HG03103 (cell line): ENCODE results near the gene SMAP1.

Experiments
- ATAC-seq: cut with Tn5 transposase; IDR thresholded peaks from one replicate; pipeline ENCODE4 v1.9.1; 2021; ENCODE audit warnings: low read depth; ENCODE audit not compliant: unreplicated experiment

SMAP1 gene

DNA sequence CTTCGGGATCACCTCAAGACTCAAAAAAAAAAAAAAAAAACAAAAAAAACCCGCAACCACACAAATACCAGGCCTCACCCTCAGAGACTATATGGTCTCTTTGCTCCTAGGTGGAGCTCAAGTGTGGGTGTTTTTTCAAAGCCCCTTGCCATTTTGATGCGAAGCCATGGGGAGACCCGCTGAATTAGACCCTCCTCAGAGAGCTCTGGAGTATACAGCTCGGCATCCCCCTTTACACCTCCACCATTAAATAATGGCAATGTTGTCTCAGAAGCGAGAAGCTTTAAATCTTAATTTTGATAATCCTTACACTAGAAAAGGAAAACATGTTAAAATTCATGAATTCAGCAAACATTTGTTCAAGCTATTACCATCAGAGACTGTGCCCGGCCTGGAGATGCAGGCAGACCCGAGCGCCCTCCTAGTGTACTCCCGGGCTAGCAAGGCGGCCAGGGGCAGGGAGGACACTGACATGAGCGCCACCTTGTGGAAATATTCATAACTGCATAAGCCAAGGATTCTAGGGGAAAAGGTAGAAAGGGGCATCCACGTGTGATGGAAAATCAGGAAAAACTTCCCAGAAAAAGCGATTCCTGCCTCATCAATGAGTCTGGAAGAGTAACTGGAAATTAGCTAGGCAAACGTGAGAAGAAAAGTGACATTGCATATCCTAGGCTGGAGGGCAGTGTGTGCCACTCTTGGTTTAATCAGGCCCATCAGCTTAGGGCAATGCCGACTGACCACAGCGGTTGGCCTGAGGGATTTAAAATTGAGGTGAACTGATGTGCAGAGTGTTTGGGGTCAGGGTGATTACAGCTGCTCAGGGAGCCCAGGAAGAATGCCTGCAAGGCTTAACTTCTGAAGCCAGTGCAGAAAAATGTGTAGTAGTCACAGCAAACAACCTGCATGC, 216.6 kb downstream of the SMAP1 start:
- peak; percentile 65 for ATAC-seq

DNA sequence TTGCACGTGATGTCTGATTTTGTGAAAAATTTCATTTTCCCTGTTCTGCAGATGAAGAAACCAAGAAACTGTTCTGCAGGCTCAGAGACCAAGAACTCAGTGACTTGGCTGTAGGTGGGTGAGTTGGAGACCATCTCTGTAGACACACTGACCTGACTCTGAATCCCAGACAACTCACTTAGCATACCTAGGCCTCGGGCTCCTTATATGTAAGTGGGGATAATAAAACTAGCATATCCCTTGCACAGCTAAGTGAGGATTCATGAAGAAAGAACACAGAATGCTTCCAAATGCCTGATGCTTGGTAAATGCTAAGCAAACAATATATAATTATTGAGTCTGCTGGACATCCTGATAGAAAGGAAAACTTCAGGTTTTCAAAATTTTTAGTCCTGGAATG, 218.4 kb downstream of the SMAP1 start:
- no peak for ATAC-seq

DNA sequence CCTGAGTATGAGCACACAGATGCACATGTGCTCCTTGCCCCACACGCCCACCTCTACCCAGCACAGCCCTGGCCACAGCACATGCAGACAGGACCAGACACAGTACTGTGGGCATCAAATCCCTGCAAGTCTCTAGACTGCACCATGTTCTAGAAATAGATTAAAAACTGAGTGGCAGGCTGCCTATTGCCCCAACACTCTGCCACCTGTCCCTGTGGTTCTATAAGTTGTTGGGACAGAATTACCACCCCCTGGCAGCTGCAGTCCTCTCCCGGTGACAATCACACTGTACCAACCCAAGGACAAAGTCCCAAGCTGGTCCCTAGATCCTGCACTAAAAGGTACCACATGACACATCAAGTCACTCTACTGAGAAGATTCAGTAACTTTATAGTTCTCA, 219.0 kb downstream of the SMAP1 start:
- no peak for ATAC-seq

DNA sequence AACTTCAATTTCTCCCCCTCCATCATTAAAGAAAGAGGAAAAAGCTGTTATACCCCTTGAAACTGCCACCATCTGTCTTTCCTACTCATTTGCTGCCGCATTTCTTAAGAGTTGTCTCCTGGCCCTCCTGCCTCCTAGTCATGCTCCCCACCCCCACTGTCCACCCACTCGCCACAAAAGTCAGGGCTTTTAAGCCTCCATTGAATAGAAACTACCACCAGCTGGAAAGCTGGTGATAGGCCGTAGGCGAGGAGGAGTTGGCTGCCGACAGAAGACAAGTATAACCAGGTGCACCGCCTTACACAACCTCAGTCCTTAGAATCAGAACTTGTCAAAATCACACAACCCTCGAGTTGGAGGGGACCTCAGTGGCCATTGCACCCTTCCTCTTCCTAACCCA, 221.6 kb downstream of the SMAP1 start:
- no peak for ATAC-seq

DNA sequence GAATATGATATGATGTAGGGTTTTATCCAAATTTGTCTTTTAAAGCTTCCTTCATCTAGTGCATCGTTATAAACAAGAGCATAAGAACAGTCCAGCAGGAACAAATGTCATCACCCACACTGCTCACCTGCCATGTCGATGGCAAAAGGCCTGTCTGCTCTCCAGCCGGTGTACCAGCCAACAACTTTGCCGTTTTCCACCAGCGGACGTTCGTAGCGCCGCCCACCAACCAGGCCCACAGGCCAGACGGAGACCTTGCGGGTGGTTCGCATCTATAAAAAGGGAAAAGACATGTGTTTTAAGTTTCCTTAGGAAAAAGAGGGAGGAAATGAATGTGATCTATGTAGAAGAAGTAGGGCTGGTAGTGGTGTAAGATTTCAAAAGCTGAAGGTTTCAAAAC, 226.3 kb downstream of the SMAP1 start:
- ATAC-seq, result no peak

DNA sequence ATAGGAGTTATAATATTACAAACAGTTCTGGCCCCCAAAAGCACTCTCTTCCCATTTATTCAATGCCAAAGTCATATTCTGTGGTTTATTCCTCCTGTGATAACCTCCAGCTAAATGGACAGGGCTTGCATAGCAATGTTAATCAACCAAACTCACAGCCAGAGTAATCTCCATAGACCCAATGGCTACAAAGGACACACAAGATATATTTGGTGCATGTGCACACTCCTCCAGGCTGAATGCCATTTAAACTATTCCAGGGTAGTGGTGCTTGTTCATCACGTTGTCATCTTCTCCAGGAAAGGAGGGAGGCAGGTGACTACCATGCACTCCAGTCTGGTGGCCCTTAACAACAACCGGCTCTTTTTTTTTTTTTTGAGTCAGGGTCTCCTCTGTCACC, 232.4 kb downstream of the SMAP1 start:
- ATAC-seq, result no peak

DNA sequence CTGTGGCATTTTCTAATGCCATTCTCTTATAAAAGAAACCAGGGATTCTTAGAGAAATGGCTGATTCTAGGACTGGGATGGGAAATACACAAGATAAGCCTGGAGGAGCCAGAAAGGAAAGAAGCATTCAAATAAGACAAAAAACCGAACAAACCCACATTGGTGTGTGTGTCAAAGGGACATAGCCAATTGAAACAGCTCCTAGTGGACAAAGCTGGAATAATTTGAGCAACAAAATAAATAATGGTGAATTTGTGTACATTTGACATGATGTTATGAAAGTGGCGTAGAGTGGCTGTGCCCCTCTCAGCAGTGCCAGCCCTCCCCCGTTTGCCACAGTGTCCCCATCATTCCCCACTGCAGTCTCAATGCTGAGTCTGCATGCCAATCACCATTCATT, 233.6 kb downstream of the SMAP1 start:
- no peak for ATAC-seq

DNA sequence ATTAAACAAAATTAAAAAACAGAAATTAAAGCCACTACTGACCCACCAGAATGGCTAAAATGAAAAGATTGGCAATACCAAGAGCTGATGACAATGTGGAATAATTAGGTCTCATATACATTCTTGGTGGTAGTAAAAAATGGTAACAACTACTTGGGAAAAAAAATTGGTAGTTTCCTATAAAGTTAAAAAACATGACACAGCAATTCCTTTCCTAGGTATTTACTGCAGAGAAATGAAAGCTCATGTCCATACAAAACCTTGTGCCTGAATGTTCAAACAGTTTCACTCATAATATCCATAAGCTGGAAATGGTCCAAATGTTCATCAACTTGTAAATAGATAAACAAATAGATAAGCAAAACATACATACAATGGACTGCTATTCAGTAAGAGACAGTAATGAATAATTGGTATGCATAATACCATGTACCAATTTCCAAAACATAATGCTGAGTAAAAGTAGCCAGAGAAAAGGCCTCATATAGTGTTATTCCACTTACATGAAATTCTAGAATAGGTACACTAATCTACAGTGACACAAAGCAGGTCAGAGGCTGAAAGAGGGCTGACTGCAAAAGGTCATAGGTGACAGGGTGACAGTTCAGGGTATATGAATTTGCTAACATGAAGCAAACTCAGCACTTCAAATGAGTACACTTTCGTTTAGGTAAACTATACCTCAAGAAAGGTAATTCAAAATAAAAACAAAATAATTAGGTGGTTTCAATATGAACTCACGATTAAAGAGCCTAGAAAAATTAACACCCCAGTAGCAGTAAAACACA, 236.2 kb downstream of the SMAP1 start:
- ATAC-seq, result no peak

DNA sequence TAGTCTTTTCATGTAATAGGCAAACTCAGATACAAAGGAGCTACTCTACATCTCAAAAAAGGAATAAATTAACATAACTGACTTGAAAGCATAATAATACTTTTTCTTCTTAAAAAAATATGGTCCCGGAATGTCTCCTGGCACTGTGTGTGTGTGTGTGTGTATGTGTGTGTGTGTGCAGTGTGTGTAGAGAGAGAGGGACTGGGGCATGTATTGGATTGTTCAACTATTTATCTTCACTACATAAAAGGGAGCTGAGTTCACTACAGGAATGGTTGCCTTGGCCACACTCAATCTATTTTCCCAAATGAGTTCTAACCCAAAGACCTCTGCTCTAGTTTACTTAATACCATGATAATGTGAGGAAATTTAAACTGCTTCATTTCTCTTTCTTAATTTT, 238.1 kb downstream of the SMAP1 start:
- ATAC-seq, result no peak
